H9 (cell line): ENCODE data around the gene CDH4. TPM values are rescaled to one million over a fixed set of nuclear protein-coding genes. Genes with fewer than 3 reads are reported as not detected.

Experiments used
- DNase-seq: peaks from one replicate; pipeline ENCODE4 v3.0.0-alpha.2; 2017
- H2AFZ ChIP-seq: one replicate; pipeline ENCODE4 v1.6.1; 2013; ENCODE audit warnings: mild to moderate bottlenecking, low read length, control low read depth, moderate library complexity
- H2AK5ac ChIP-seq: 2 replicates; pipeline ENCODE4 v1.6.1; 2013; ENCODE audit warnings: low read length, control low read depth, mixed read lengths; ENCODE audit not compliant: insufficient read length
- H2BK120ac ChIP-seq: one replicate; pipeline ENCODE4 v1.6.1; 2013; ENCODE audit warnings: low read depth, mild to moderate bottlenecking, low read length, control low read depth, inconsistent platforms; ENCODE audit not compliant: poor library complexity, severe bottlenecking
- H2BK12ac ChIP-seq: 2 replicates; pipeline ENCODE4 v1.6.1; 2013; ENCODE audit warnings: low read length, control low read depth, mixed read lengths, low read depth; ENCODE audit not compliant: insufficient read length
- H2BK15ac ChIP-seq: 2 replicates; pipeline ENCODE4 v1.6.1; 2013; ENCODE audit warnings: low read depth, low read length, control low read depth
- H2BK20ac ChIP-seq: one replicate; pipeline ENCODE4 v1.6.1; 2013; ENCODE audit warnings: low read depth, mild to moderate bottlenecking, low read length, control low read depth, inconsistent platforms; ENCODE audit not compliant: poor library complexity, severe bottlenecking
- H2BK5ac ChIP-seq: 2 replicates; pipeline ENCODE4 v1.6.1; 2013; ENCODE audit warnings: low read length, control low read depth, mixed read lengths; ENCODE audit not compliant: insufficient read length
- H3K14ac ChIP-seq: 2 replicates; pipeline ENCODE4 v1.6.1; 2013; ENCODE audit warnings: low read length, control low read depth; ENCODE audit not compliant: insufficient read depth
- H3K18ac ChIP-seq: 2 replicates; pipeline ENCODE4 v1.6.1; 2013; ENCODE audit warnings: low read depth, mild to moderate bottlenecking, mixed read lengths, low read length, control low read depth; ENCODE audit not compliant: insufficient read length
- H3K23ac ChIP-seq: 2 replicates; pipeline ENCODE4 v1.6.1; 2013; ENCODE audit warnings: low read length, control low read depth, mixed read lengths, low read depth; ENCODE audit not compliant: insufficient read length
- H3K23me2 ChIP-seq: 2 replicates; pipeline ENCODE4 v1.6.1; 2013; ENCODE audit warnings: low read depth, mild to moderate bottlenecking, mixed read lengths, low read length, control low read depth; ENCODE audit not compliant: insufficient read length, poor library complexity, severe bottlenecking
- H3K27ac ChIP-seq: 2 replicates; pipeline ENCODE4 v1.5.1; 2013; ENCODE audit warnings: low read length, control low read depth, mixed read lengths, low read depth; ENCODE audit not compliant: insufficient read length
- H3K27me3 ChIP-seq: 2 replicates; pipeline ENCODE4 v1.6.1; 2013; ENCODE audit warnings: low read length, control low read depth, inconsistent platforms; ENCODE audit not compliant: insufficient read depth
- H3K4ac ChIP-seq: 2 replicates; pipeline ENCODE4 v1.6.1; 2013; ENCODE audit warnings: low read depth, mild to moderate bottlenecking, control low read depth, inconsistent platforms, low read length, moderate library complexity
- H3K4me1 ChIP-seq: 2 replicates; pipeline ENCODE4 v1.6.1; 2013; ENCODE audit warnings: low read length, control low read depth, inconsistent platforms; ENCODE audit not compliant: insufficient read depth
- H3K4me2 ChIP-seq: 2 replicates; pipeline ENCODE4 v1.6.1; 2013; ENCODE audit warnings: low read length, control low read depth, mixed read lengths; ENCODE audit not compliant: insufficient read length, insufficient read depth
- H3K56ac ChIP-seq: 2 replicates; pipeline ENCODE4 v1.6.1; 2013; ENCODE audit warnings: low read depth, mild to moderate bottlenecking, mixed read lengths, low read length, control low read depth; ENCODE audit not compliant: insufficient read length
- H3K79me1 ChIP-seq: 2 replicates; pipeline ENCODE4 v1.6.1; 2013; ENCODE audit warnings: low read depth, mild to moderate bottlenecking, moderate library complexity, low read length, control low read depth, inconsistent platforms; ENCODE audit not compliant: insufficient read depth, poor library complexity, severe bottlenecking
- H3K79me2 ChIP-seq: 2 replicates; pipeline ENCODE4 v1.6.1; 2013; ENCODE audit warnings: low read length, control low read depth, inconsistent platforms; ENCODE audit not compliant: insufficient read depth
- H3K9ac ChIP-seq: 2 replicates; pipeline ENCODE4 v1.6.1; 2013; ENCODE audit warnings: low read length, control low read depth, mixed read lengths; ENCODE audit not compliant: insufficient read length; ENCODE audit errors: extremely low read depth
- H3K9me3 ChIP-seq: one replicate; pipeline ENCODE4 v1.6.1; 2013; ENCODE audit warnings: low read depth, low read length, inconsistent platforms; ENCODE audit not compliant: control insufficient read depth
- H3T11ph ChIP-seq: one replicate; pipeline ENCODE4 v1.6.1; 2013; ENCODE audit warnings: mild to moderate bottlenecking, low read length, control low read depth, inconsistent platforms
- H4K20me1 ChIP-seq: one replicate; pipeline ENCODE4 v1.6.1; 2013; ENCODE audit not compliant: control insufficient read depth, insufficient read length, insufficient read depth
- H4K5ac ChIP-seq: 2 replicates; pipeline ENCODE4 v1.6.1; 2013; ENCODE audit warnings: low read depth, mild to moderate bottlenecking, mixed read lengths, low read length, control low read depth; ENCODE audit not compliant: insufficient read length
- H4K8ac ChIP-seq: replicated peaks from 2 replicates; pipeline ENCODE4 v1.6.1; 2013; ENCODE audit warnings: low read length, control low read depth, mixed read lengths, low read depth; ENCODE audit not compliant: insufficient read length
- H4K91ac ChIP-seq: 2 replicates; pipeline ENCODE4 v1.6.1; 2013; ENCODE audit warnings: low read depth, mild to moderate bottlenecking, moderate library complexity, mixed read lengths, low read length, control low read depth; ENCODE audit not compliant: insufficient read length
- H3K27ac Mint-ChIP-seq, 3 experiments: 2 replicates in 2 of 3; 3 replicates in 1 of 3; pipeline ENCODE4 v1.8.0; 2020 to 2021; ENCODE audit warnings: mixed read lengths in 3 of 3, mild to moderate bottlenecking in 1 of 3, moderate library complexity in 1 of 3
- H3K27me3 Mint-ChIP-seq: 2 replicates; pipeline ENCODE4 v1.8.0; 2021; ENCODE audit warnings: low read depth, mild to moderate bottlenecking, moderate library complexity, mixed read lengths
- H3K36me3 Mint-ChIP-seq, 3 experiments: 2 replicates in 2 of 3; 3 replicates in 1 of 3; pipeline ENCODE4 v1.8.0; 2020 to 2021; ENCODE audit warnings: low read depth in 3 of 3, mixed read lengths in 3 of 3; ENCODE audit not compliant: insufficient read depth in 1 of 3
- H3K4me1 Mint-ChIP-seq, 2 experiments: 2 replicates each; pipeline ENCODE4 v1.8.0; 2020; ENCODE audit warnings: mixed read lengths in 2 of 2
- H3K4me3 Mint-ChIP-seq, 2 experiments: 2 replicates in 1 of 2; 3 replicates in 1 of 2; pipeline ENCODE4 v1.8.0; 2020 to 2021; ENCODE audit warnings: mild to moderate bottlenecking in 2 of 2, mixed read lengths in 2 of 2, moderate library complexity in 1 of 2
- H3K9me3 Mint-ChIP-seq, 2 experiments: 2 replicates in 1 of 2; 3 replicates in 1 of 2; pipeline ENCODE4 v1.8.0; 2020; ENCODE audit warnings: mild to moderate bottlenecking in 2 of 2, mixed read lengths in 2 of 2, moderate library complexity in 1 of 2
- CTCF ChIP-seq: fragments of 200-600 bp; sonication (generic); conservative IDR thresholded peaks from 3 replicates; pipeline ENCODE4 v1.8.0; 2021; ENCODE audit warnings: antibody characterized with exemption, mild to moderate bottlenecking
- whole genome bisulfite sequencing: extraction: QIAGEN DNeasy Blood & Tissue Kit; methylation state at CpG from one replicate; pipeline ENCODE4 v1.1.7; 2013; ENCODE audit warnings: missing lambda C conversion rate, low lambda C conversion rate, mixed read lengths; ENCODE audit not compliant: insufficient read length; ENCODE audit errors: extremely low coverage; 5-methylcytosine and 5-hydroxymethylcytosine counted together
- total RNA-seq: library from RNA; stranded (reverse); gene quantifications from 2 replicates; pipeline ENCODE4 v1.2.1, GENCODE V29; 2021

CDH4 gene
- total RNA-seq, 1 experiment from 2014 or later: 3.0 TPM

GRCh38 chr20:61441537-61441936 lies 189.5 kb downstream of the CDH4 start:
- Mint-ChIP-seq H3K36me3 (no peaks in the 10 kb centered on the region; a peak in 1 of 7 replicates), H3K4me1 (peaks cover 49% of the 10 kb centered on the region in 2 experiments), H3K27me3 (peaks cover 3% of the 10 kb centered on the region; the same call in 1 of the 2 replicates), H3K4me3 (no peak overlapping the region), H3K27ac (no peak overlapping the region; a peak in 1 of 7 replicates), H3K9me3 (no peaks in the 10 kb centered on the region)
- Histone ChIP-seq H4K8ac (no peak overlapping the region), H2AK5ac (no peak overlapping the region), H3K14ac (no peak overlapping the region), H2BK5ac (no peak overlapping the region), H3K4ac (no peak overlapping the region), H3K56ac (no peak overlapping the region), H3K4me1 (peaks cover 25% of the 10 kb centered on the region; the same call in 1 of the 2 replicates), H2BK20ac (no peak overlapping the region), H3K4me2 (no peak overlapping the region), H3K79me2 (no peaks in the 10 kb centered on the region), H4K5ac (no peak overlapping the region), H3K79me1 (no peaks in the 10 kb centered on the region), H4K20me1 (no peaks in the 10 kb centered on the region), H3K23ac (no peak overlapping the region), H2BK15ac (no peak overlapping the region), H3T11ph (no peak overlapping the region), H3K9ac (no peak overlapping the region), H2BK12ac (no peak overlapping the region), H3K23me2 (no peaks in the 10 kb centered on the region), H3K27me3 (no peaks in the 10 kb centered on the region), H3K27ac (no peak overlapping the region), H2BK120ac (no peak overlapping the region), H2AFZ (no peak overlapping the region), H3K9me3 (no peaks in the 10 kb centered on the region), H4K91ac (no peak overlapping the region), H3K18ac (no peak overlapping the region)
- no CpG with 5 or more reads among the region's 5 CpGs for WGBS
- DNase-seq: no peak
- no peak for TF ChIP-seq CTCF
